SJCRH30 (cell line): ENCODE measurements around the gene RNF175. TPM values are rescaled to one million over a fixed set of nuclear protein-coding genes. Genes with fewer than 3 reads are reported as not detected.

Experiments used
- DNase-seq, 2 experiments: peaks; one replicate each; pipeline ENCODE4 v3.0.0-alpha.2; 2015 to 2020
- H3K27ac ChIP-seq: fragments of 250-450 bp; sonication (Bioruptor Pico); 2 replicates; pipeline ENCODE4 v1.5.1; 2020; ENCODE audit warnings: mild to moderate bottlenecking, moderate library complexity
- H3K27me3 ChIP-seq: fragments of 250-450 bp; sonication (Bioruptor Pico); 2 replicates; pipeline ENCODE4 v1.5.1; 2020; ENCODE audit warnings: mild to moderate bottlenecking, moderate library complexity
- H3K36me3 ChIP-seq: fragments of 250-450 bp; sonication (Bioruptor Pico); 2 replicates; pipeline ENCODE4 v1.5.1; 2020; ENCODE audit warnings: mild to moderate bottlenecking, moderate library complexity
- H3K4me1 ChIP-seq: fragments of 250-450 bp; sonication (Bioruptor Pico); 2 replicates; pipeline ENCODE4 v1.5.1; 2020; ENCODE audit warnings: mild to moderate bottlenecking, moderate library complexity
- H3K4me3 ChIP-seq: fragments of 250-450 bp; sonication (Bioruptor Pico); 2 replicates; pipeline ENCODE4 v1.5.1; 2020; ENCODE audit warnings: mild to moderate bottlenecking, moderate library complexity
- H3K9me3 ChIP-seq: fragments of 250-450 bp; sonication (Bioruptor Pico); replicated peaks from 2 replicates; pipeline ENCODE4 v1.5.1; 2020; ENCODE audit warnings: mild to moderate bottlenecking, moderate library complexity
- total RNA-seq: library from RNA; depleted of rRNA; stranded (reverse); fragments of >200 nt; shearing (Covaris generic); gene quantifications from 2 replicates; pipeline ENCODE4 v1.2.3, GENCODE V29; 2014; rRNA removed

RNF175 gene
- total RNA-seq = not detected in 2 replicates

- no peak for DNase-seq
- Histone ChIP-seq H3K4me3 (no peak within 1 kb of the TSS), H3K27me3 (no peaks in the 10 kb centered on the region)
Observed at GRCh38 chr4:153759407-153760316, at the start of gene RNF175. TSS of gene RNF175 (minus strand) at chr4:153760024. CDS start at chr4:153759862, 162 bp downstream.

DNA sequence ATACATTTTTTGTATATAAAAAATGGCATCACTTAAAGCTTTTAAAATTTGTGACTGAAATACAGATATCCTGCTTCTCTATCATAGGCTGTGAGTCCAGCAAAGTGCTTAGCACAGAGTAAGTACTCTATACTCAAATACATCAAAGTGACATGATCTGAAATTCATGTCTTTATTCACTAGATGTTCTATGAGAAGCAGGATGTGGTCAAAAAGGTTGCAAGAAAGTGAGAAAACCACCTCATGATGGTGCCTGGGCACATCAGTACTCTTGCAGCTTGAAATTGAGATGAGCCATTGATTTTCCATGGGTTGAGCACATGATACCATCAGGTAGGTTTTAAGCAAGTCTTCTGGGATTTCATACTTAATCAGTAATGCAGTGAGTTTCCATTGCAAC is 49.5 kb upstream of the RNF175 start:
- Histone ChIP-seq H3K4me3 (no peak overlapping the region), H3K27me3 (no peaks in the 10 kb centered on the region), H3K36me3 (no peaks in the 10 kb centered on the region), H3K4me1 (peaks cover 4% of the 10 kb centered on the region; the same call in 1 of the 2 replicates), H3K27ac (no peak overlapping the region), H3K9me3 (no peaks in the 10 kb centered on the region)
- no peak for DNase-seq

More at GRCh38 chr4:153759407-153760316, at the start of gene RNF175:
- no peaks in the 10 kb centered on the region for H3K36me3 ChIP-seq
- no peak within 1 kb of the TSS for H3K27ac ChIP-seq
- H3K9me3 ChIP-seq = no peaks in the 10 kb centered on the region
- no peaks in the 10 kb centered on the region for H3K4me1 ChIP-seq

GRCh38 chr4:153808175-153808574 is 48.4 kb upstream of the RNF175 start:
- Histone ChIP-seq H3K27ac (no peak overlapping the region), H3K27me3 (no peaks in the 10 kb centered on the region), H3K9me3 (no peaks in the 10 kb centered on the region), H3K4me3 (no peak overlapping the region), H3K4me1 (peaks cover 4% of the 10 kb centered on the region; the same call in 1 of the 2 replicates), H3K36me3 (no peaks in the 10 kb centered on the region)
- DNase-seq = no peak

DNA sequence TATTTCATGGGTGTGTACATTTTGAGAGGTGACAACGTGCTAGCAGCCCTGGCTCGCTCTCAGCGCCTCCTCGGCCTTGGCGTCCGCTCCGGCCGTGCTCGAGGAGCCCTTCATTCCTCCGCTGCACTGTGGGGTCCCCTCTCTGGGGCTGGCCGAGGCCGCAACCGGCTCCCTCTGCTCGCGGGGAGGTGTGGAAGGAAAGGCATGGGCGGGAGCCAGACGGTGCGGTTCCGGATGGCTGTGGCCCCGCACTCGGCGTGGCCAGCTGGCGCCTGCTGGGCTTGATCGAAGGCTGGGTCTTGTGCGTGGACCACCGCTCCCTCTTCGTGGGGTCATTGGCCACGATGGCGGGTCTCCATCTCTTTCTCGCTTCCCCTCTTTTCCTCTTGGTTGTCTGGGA is 46.2 kb upstream of the RNF175 start:
- H3K27me3 ChIP-seq = no peaks in the 10 kb centered on the region
- peaks cover 4% of the 10 kb centered on the region; the same call in 1 of the 2 replicates for H3K4me1 ChIP-seq
- no peak overlapping the region for H3K4me3 ChIP-seq
- no peaks in the 10 kb centered on the region for H3K9me3 ChIP-seq
- no peak overlapping the region for H3K27ac ChIP-seq
- no peaks in the 10 kb centered on the region for H3K36me3 ChIP-seq
- no peak for DNase-seq

GRCh38 chr4:153804722-153805121 is 44.9 kb upstream of the RNF175 start:
- Histone ChIP-seq H3K27ac (no peak overlapping the region), H3K4me3 (no peak overlapping the region), H3K4me1 (no peaks in the 10 kb centered on the region), H3K9me3 (no peaks in the 10 kb centered on the region), H3K36me3 (no peaks in the 10 kb centered on the region), H3K27me3 (no peaks in the 10 kb centered on the region)
- DNase-seq = no peak

- H3K27ac ChIP-seq = no peak overlapping the region
- no peaks in the 10 kb centered on the region for H3K36me3 ChIP-seq
- H3K27me3 ChIP-seq = no peaks in the 10 kb centered on the region
- no peaks in the 10 kb centered on the region for H3K4me1 ChIP-seq
- no peak overlapping the region for H3K4me3 ChIP-seq
- no peak for DNase-seq
- no peaks in the 10 kb centered on the region for H3K9me3 ChIP-seq
Observed at GRCh38 chr4:153799694-153800074, 39.9 kb upstream of the RNF175 start.

DNA sequence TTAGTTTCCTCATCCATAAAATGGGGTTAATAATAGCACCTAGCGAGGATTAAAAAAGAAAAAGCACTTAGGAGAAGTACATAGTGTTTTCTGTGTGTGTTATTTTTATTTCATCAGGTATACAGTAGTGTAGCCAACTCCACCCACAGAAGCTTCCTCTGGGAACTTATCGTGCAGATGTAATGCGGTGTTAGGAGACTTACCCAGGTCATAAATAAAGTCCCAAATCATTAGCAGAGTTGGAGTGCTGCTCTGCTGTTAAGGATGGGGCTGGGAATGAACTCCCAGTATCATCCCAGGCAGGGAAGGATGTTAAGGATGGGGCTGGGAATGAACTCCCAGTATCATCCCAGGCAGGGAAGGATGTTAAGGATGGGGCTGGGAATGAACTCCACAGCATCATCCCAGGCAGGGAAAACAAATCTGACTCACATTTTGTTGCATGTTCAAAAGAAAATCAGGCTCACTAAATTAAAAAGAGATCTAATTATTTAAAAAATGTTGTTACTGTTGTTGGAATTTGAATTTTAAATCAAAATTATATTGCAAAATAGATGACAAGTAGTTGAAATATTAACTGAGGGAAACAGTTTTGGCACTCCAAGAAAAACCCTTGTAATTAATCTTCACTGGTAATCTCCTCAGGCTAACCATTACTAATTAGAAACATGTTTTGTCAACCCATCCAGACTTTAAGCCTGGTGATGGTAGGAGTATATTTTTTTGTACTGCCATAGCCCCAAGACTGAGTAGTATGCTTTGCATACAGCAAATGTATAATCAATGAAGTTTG is 39.3 kb upstream of the RNF175 start:
- no peak overlapping the region for H3K4me3 ChIP-seq
- no peak for DNase-seq
- H3K9me3 ChIP-seq = no peaks in the 10 kb centered on the region
- no peak overlapping the region for H3K27ac ChIP-seq
- no peaks in the 10 kb centered on the region for H3K4me1 ChIP-seq
- H3K36me3 ChIP-seq = no peaks in the 10 kb centered on the region
- H3K27me3 ChIP-seq = no peaks in the 10 kb centered on the region

- H3K27me3 ChIP-seq = no peaks in the 10 kb centered on the region
- H3K9me3 ChIP-seq = no peaks in the 10 kb centered on the region
- H3K4me3 ChIP-seq = no peak overlapping the region
- no peaks in the 10 kb centered on the region for H3K36me3 ChIP-seq
- no peak overlapping the region for H3K27ac ChIP-seq
- DNase-seq = no peak
- H3K4me1 ChIP-seq = no peaks in the 10 kb centered on the region
Observed at GRCh38 chr4:153798420-153798819, 38.6 kb upstream of the RNF175 start.

DNA sequence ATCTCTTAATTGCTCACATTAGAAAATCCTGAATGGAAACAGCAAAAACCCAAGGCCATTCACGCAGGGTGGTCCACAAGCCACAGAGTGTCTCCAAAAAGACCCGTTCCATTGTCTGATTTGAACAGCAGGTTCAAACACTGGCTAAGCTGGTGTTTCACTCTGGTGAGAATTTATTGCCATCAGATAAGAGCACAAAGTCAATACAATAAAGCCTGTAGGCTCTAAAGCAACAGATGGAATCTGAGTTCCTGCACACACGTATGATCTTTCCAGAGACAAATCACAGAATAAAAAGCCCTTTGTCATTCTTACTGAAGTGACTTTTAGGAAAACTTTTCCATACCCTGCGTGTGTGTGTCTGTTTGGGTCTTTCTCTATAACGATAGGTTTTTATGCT is 34.2 kb upstream of the RNF175 start:
- H3K4me3 ChIP-seq = no peak overlapping the region
- no peaks in the 10 kb centered on the region for H3K27me3 ChIP-seq
- DNase-seq = peak in 1 of 2 experiments; percentile 7

GRCh38 chr4:153792618-153793247 is 32.9 kb upstream of the RNF175 start:
- Histone ChIP-seq H3K4me1 (no peaks in the 10 kb centered on the region), H3K9me3 (no peaks in the 10 kb centered on the region), H3K4me3 (no peak overlapping the region), H3K27me3 (no peaks in the 10 kb centered on the region), H3K36me3 (no peaks in the 10 kb centered on the region), H3K27ac (no peak overlapping the region)
- no peak for DNase-seq

More for the DNA sequence above, 34.2 kb upstream of the RNF175 start:
- H3K36me3 ChIP-seq = no peaks in the 10 kb centered on the region
- H3K9me3 ChIP-seq = no peaks in the 10 kb centered on the region
- H3K4me1 ChIP-seq = no peaks in the 10 kb centered on the region
- H3K27ac ChIP-seq = no peak overlapping the region

DNA sequence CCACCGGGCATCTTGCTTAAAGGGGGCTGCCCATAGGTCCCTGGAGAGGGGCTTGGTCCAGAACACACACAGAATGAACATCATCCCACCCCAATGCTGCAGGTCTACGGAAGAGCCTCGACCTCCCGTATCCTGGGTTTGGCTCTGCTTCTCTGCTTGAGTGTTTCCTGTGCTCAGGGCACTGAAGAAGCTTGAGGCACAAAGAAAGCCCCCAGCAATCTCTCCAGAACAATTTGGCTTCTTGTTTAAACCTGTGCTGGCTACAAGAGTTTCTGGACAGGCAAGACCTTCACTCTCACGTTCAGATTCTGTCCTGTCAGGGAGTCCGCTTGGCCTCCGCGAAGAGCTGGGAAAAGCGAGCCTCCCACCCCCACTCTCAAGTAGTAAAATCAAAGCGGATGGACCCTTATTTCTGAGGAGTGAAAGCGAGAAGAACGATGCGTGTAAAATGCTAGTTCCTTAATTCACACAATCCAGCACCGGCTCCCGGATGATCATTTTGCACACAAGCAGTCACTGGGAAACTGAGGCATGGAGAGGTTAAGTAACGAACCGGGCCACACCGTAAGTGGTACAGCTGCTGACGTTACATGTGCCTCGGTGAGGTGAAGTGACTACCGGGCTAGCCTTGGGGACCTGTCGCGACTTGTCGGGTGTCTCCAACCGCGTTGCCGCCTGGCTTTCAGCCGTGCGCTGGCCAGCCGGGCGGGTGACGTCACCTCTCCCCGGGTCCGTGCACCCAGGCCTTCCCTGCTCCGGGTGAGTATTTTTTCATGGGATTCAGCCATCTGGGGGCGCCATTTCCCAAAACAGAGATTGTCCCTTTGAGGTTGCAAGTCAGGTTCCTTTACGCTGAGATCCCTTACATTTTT is 32.2 kb upstream of the RNF175 start:
- H3K27me3 ChIP-seq = no peaks in the 10 kb centered on the region
- no peaks in the 10 kb centered on the region for H3K36me3 ChIP-seq
- H3K27ac ChIP-seq = no peak overlapping the region
- H3K4me1 ChIP-seq = no peaks in the 10 kb centered on the region
- no peaks in the 10 kb centered on the region for H3K9me3 ChIP-seq
- no peak overlapping the region for H3K4me3 ChIP-seq
- DNase-seq = no peak

DNA sequence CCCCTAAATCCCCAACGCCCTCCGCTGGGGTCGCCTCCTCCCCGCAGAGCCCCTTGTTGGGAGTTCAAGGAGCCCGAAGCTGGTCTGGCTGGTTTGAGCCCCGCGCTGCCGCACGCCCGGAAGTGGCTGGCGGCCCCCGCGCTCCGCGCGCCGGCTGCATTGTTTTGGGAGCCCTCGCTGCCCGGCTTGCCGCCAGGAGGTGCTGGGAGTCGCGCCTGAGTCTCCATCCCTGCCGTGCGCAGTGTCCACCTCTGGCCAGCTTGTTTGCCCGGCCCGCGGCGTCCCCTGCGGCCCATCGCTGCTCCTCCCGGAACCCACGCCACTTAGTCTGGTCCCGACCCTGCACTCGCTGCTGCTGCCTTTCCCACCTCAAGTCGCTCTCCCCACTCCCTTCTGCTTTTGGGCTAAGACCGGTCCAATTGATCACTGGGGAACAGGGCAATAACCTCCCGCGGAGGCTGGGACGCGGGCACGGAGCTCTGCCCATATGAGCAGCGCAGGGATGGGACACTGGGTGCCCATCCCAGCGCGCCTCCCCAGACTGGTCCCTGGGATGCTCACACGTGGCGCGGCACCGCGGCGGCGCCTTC is 31.2 kb upstream of the RNF175 start:
- Histone ChIP-seq H3K27ac (no peak overlapping the region), H3K4me1 (no peaks in the 10 kb centered on the region), H3K4me3 (no peak overlapping the region), H3K9me3 (no peaks in the 10 kb centered on the region), H3K36me3 (no peaks in the 10 kb centered on the region), H3K27me3 (no peaks in the 10 kb centered on the region)
- DNase-seq = no peak

DNA sequence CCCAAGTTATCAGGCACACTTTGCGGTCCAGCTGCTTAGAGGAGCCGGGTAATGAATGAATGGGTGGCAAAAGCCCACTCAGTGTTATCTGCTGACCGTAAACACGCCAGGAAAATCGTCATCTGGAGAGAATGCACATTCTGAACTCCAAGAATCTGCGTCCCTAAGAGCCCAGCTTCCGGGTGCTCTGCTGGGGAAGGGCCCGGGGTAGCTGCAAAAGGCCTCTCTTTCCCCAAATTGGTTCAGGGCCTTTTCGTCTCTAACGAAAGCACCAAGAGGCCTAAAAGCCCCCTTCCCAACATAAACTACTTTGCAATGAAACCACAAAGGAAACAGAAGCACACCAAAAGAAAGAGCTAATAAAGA is 30.7 kb upstream of the RNF175 start:
- Histone ChIP-seq H3K4me3 (no peak overlapping the region), H3K36me3 (no peaks in the 10 kb centered on the region), H3K27ac (no peak overlapping the region), H3K9me3 (no peaks in the 10 kb centered on the region), H3K4me1 (no peaks in the 10 kb centered on the region), H3K27me3 (no peaks in the 10 kb centered on the region)
- no peak for DNase-seq
